Measurements from ENCODE around the gene PI4K2A.

Gene PI4K2A

GRCh38 chr10:97640174-97640867, at the start of gene PI4K2A:
PI4K2A (plus strand) TSS chr10:97640671; CDS start chr10:97640743, 72 bp downstream.
- in situ Hi-C loops (cut with HindIII; ENCODE audit: low sequenced_read_pairs), result no loop called here

GRCh38 chr10:97590748-97591495, 49.5 kb upstream of the PI4K2A start:
- in situ Hi-C loops (cut with HindIII; ENCODE audit: low sequenced_read_pairs), result loop anchor here (10.0 kb wide), 1 partner anchor 56 kb away; no protein-coding TSS in a partner anchor

- in situ Hi-C loops (cut with HindIII; ENCODE audit: low sequenced_read_pairs), result loop anchor here (10.0 kb wide), 1 partner anchor 59 kb away; no protein-coding TSS in a partner anchor
These were observed 47.0 kb upstream of the PI4K2A start for GRCh38 chr10:97593421-97593820.

GRCh38 chr10:97596101-97597082, 44.1 kb upstream of the PI4K2A start:
- in situ Hi-C loops (cut with HindIII; ENCODE audit: low sequenced_read_pairs), result loop anchor here (10.0 kb wide), 1 partner anchor 62 kb away; no protein-coding TSS in a partner anchor

GRCh38 chr10:97597778-97598177, 42.7 kb upstream of the PI4K2A start:
- in situ Hi-C loops (cut with HindIII; ENCODE audit: low sequenced_read_pairs), result loop anchor here (10.0 kb wide), 1 partner anchor 63 kb away; no protein-coding TSS in a partner anchor

GRCh38 chr10:97598407-97599271, 41.8 kb upstream of the PI4K2A start:
- in situ Hi-C loops (cut with HindIII; ENCODE audit: low sequenced_read_pairs), result loop anchor here (10.0 kb wide), 1 partner anchor 64 kb away; no protein-coding TSS in a partner anchor

- in situ Hi-C loops (cut with HindIII; ENCODE audit: low sequenced_read_pairs), result loop anchor here (10.0 kb wide), 1 partner anchor 64 kb away; no protein-coding TSS in a partner anchor
These were observed 41.2 kb upstream of the PI4K2A start for GRCh38 chr10:97599272-97599619.

GRCh38 chr10:97600616-97601015, 39.9 kb upstream of the PI4K2A start:
- in situ Hi-C loops (cut with HindIII; ENCODE audit: low sequenced_read_pairs), result no loop called here

GRCh38 chr10:97601268-97602215, 38.9 kb upstream of the PI4K2A start:
- in situ Hi-C loops (cut with HindIII; ENCODE audit: low sequenced_read_pairs), result no loop called here

GRCh38 chr10:97607095-97607636, 33.3 kb upstream of the PI4K2A start:
- in situ Hi-C loops (cut with HindIII; ENCODE audit: low sequenced_read_pairs), result no loop called here

GRCh38 chr10:97608991-97609561, 31.4 kb upstream of the PI4K2A start:
- in situ Hi-C loops (cut with HindIII; ENCODE audit: low sequenced_read_pairs), result no loop called here

- in situ Hi-C loops (cut with HindIII; ENCODE audit: low sequenced_read_pairs), result no loop called here
These were observed 29.0 kb upstream of the PI4K2A start for GRCh38 chr10:97611473-97611872.

- in situ Hi-C loops (cut with HindIII; ENCODE audit: low sequenced_read_pairs), result no loop called here
These were observed 28.1 kb upstream of the PI4K2A start for GRCh38 chr10:97612386-97612785.

- in situ Hi-C loops (cut with HindIII; ENCODE audit: low sequenced_read_pairs), result no loop called here
These were observed 22.2 kb upstream of the PI4K2A start for GRCh38 chr10:97618285-97618684.

GRCh38 chr10:97618733-97619132, 21.7 kb upstream of the PI4K2A start:
- in situ Hi-C loops (cut with HindIII; ENCODE audit: low sequenced_read_pairs), result no loop called here

- in situ Hi-C loops (cut with HindIII; ENCODE audit: low sequenced_read_pairs), result no loop called here
These were observed 17.2 kb upstream of the PI4K2A start for GRCh38 chr10:97623277-97623676.

- in situ Hi-C loops (cut with HindIII; ENCODE audit: low sequenced_read_pairs), result no loop called here
These were observed 12.7 kb upstream of the PI4K2A start for GRCh38 chr10:97627731-97628130.

- in situ Hi-C loops (cut with HindIII; ENCODE audit: low sequenced_read_pairs), result no loop called here
These were observed 12.2 kb upstream of the PI4K2A start for GRCh38 chr10:97628228-97628627.

Measured in DLD1 (cell line).